Measurements from ENCODE around the gene SERPING1. TPM values are rescaled to one million over a fixed set of nuclear protein-coding genes. Genes with fewer than 3 reads are reported as not detected.

The SERPING1 gene
- total RNA-seq, 1 donor from 2014 or later: 62.5 TPM

GRCh38 chr11:57556041-57556440 is 41.4 kb upstream of the SERPING1 start:
- H3K79me2 ChIP-seq (ENCODE audit: insufficient read depth, low read length): no peaks in the 10 kb centered on the region
- no peak for DNase-seq (ENCODE audit: low read depth)
- no peaks in the 10 kb centered on the region for H4K20me1 ChIP-seq (ENCODE audit: insufficient read depth, low read length)
- no peaks in the 10 kb centered on the region for H3K9me3 Mint-ChIP-seq (ENCODE audit: unreplicated experiment)
- no peaks in the 10 kb centered on the region for H3K9me3 ChIP-seq (ENCODE audit: insufficient read depth, low read depth, low read length)
- H3K4me1 ChIP-seq (ENCODE audit: insufficient read depth, low read length): no peaks in the 10 kb centered on the region
- H3K27ac Mint-ChIP-seq (ENCODE audit: unreplicated experiment): no peak overlapping the region
- H3K4me2 ChIP-seq (ENCODE audit: low read length): no peak overlapping the region
- no peaks in the 10 kb centered on the region for H3K27me3 Mint-ChIP-seq (ENCODE audit: low read depth, unreplicated experiment)
- H3K4me3 ChIP-seq (ENCODE audit: insufficient read depth, low read depth, low read length): no peak overlapping the region
- FAIRE-seq: no peak
- peaks cover 55% of the 10 kb centered on the region for H3K36me3 Mint-ChIP-seq (ENCODE audit: low read depth, unreplicated experiment)
- H3K4me1 Mint-ChIP-seq (ENCODE audit: low read depth, unreplicated experiment): no peaks in the 10 kb centered on the region
- no peak overlapping the region for H2AFZ ChIP-seq (ENCODE audit: low read depth, low read length)
- no peak overlapping the region for H3K9ac ChIP-seq (ENCODE audit: low read length)
- no peak overlapping the region for H3K4me3 Mint-ChIP-seq (ENCODE audit: unreplicated experiment)
- no peaks in the 10 kb centered on the region for H3K36me3 ChIP-seq (ENCODE audit: insufficient read depth, low read length)
- H3K27ac ChIP-seq (ENCODE audit: low read depth, low read length): no peak overlapping the region
- H3K27me3 ChIP-seq (ENCODE audit: insufficient read depth, low read length): no peaks in the 10 kb centered on the region
- TF ChIP-seq CTCF (IDR thresholded peaks at IDR 0.05; ENCODE audit: insufficient read depth, low read depth, low read length) (no peak), EZH2 (IDR thresholded peaks at IDR 0.05; ENCODE audit: insufficient read depth, low read length) (no peak)

- Histone ChIP-seq H3K79me2 (ENCODE audit: insufficient read depth, low read length) (no peaks in the 10 kb centered on the region), H3K27ac (ENCODE audit: low read depth, low read length) (no peak overlapping the region), H2AFZ (ENCODE audit: low read depth, low read length) (no peak overlapping the region), H3K27me3 (ENCODE audit: insufficient read depth, low read length) (no peaks in the 10 kb centered on the region), H4K20me1 (ENCODE audit: insufficient read depth, low read length) (no peaks in the 10 kb centered on the region), H3K9ac (ENCODE audit: low read length) (no peak overlapping the region), H3K4me3 (ENCODE audit: insufficient read depth, low read depth, low read length) (no peak overlapping the region), H3K4me1 (ENCODE audit: insufficient read depth, low read length) (no peaks in the 10 kb centered on the region), H3K9me3 (ENCODE audit: insufficient read depth, low read depth, low read length) (no peaks in the 10 kb centered on the region), H3K36me3 (ENCODE audit: insufficient read depth, low read length) (no peaks in the 10 kb centered on the region), H3K4me2 (ENCODE audit: low read length) (no peak overlapping the region)
- no peak for TF ChIP-seq EZH2 (IDR thresholded peaks at IDR 0.05; ENCODE audit: insufficient read depth, low read length)
- TF ChIP-seq CTCF (IDR thresholded peaks at IDR 0.05; ENCODE audit: insufficient read depth, low read depth, low read length): no peak
- DNase-seq (ENCODE audit: low read depth) (no peak), FAIRE-seq (no peak)
- no peaks in the 10 kb centered on the region for H3K9me3 Mint-ChIP-seq (ENCODE audit: unreplicated experiment)
- H3K4me1 Mint-ChIP-seq (ENCODE audit: low read depth, unreplicated experiment): peaks cover 3% of the 10 kb centered on the region
- H3K27me3 Mint-ChIP-seq (ENCODE audit: low read depth, unreplicated experiment): no peaks in the 10 kb centered on the region
- H3K4me3 Mint-ChIP-seq (ENCODE audit: unreplicated experiment): no peak overlapping the region
- H3K36me3 Mint-ChIP-seq (ENCODE audit: low read depth, unreplicated experiment): peaks cover 35% of the 10 kb centered on the region
- H3K27ac Mint-ChIP-seq (ENCODE audit: unreplicated experiment): no peak overlapping the region
Observed at GRCh38 chr11:57560146-57560545, 37.3 kb upstream of the SERPING1 start.

- Histone ChIP-seq H4K20me1 (ENCODE audit: insufficient read depth, low read length) (no peaks in the 10 kb centered on the region), H3K4me2 (ENCODE audit: low read length) (no peak overlapping the region), H2AFZ (ENCODE audit: low read depth, low read length) (no peak overlapping the region), H3K4me3 (ENCODE audit: insufficient read depth, low read depth, low read length) (no peak overlapping the region), H3K9me3 (ENCODE audit: insufficient read depth, low read depth, low read length) (no peaks in the 10 kb centered on the region), H3K36me3 (ENCODE audit: insufficient read depth, low read length) (no peaks in the 10 kb centered on the region), H3K9ac (ENCODE audit: low read length) (no peak overlapping the region), H3K79me2 (ENCODE audit: insufficient read depth, low read length) (no peaks in the 10 kb centered on the region), H3K27me3 (ENCODE audit: insufficient read depth, low read length) (no peaks in the 10 kb centered on the region), H3K27ac (ENCODE audit: low read depth, low read length) (no peak overlapping the region), H3K4me1 (ENCODE audit: insufficient read depth, low read length) (peaks cover 5% of the 10 kb centered on the region)
- Mint-ChIP-seq H3K4me3 (ENCODE audit: unreplicated experiment) (peak overlapping the region; percentile 17), H3K4me1 (ENCODE audit: low read depth, unreplicated experiment) (peaks cover 12% of the 10 kb centered on the region), H3K27ac (ENCODE audit: unreplicated experiment) (no peak overlapping the region), H3K9me3 (ENCODE audit: unreplicated experiment) (peaks cover 1% of the 10 kb centered on the region), H3K36me3 (ENCODE audit: low read depth, unreplicated experiment) (peaks cover 21% of the 10 kb centered on the region), H3K27me3 (ENCODE audit: low read depth, unreplicated experiment) (no peaks in the 10 kb centered on the region)
- DNase-seq (ENCODE audit: low read depth) (no peak), FAIRE-seq (no peak)
- TF ChIP-seq EZH2 (IDR thresholded peaks at IDR 0.05; ENCODE audit: insufficient read depth, low read length) (no peak), CTCF (IDR thresholded peaks at IDR 0.05; ENCODE audit: insufficient read depth, low read depth, low read length) (no peak)
Observed at GRCh38 chr11:57562596-57562995, 34.9 kb upstream of the SERPING1 start.
